Suprapubic skin (tissue), 4 donors: ENCODE data around the gene C1GALT1. TPM values are rescaled to one million over a fixed set of nuclear protein-coding genes. Genes with fewer than 3 reads are reported as not detected.
A peak's percentile ranks its signal among the peaks of the same experiment; 100 is the strongest.
"Not testable (repeated sequence)": the region's sequence is repeated elsewhere in the genome, so short reads cannot be mapped to it uniquely, and the experiment has no call there.

Experiments used
- DNase-seq, 2 donors: peaks; one replicate each; pipeline ENCODE4 v3.0.0-alpha.2; 2019; ENCODE audit warnings: low spot score in 2 of 2
- H3K27ac ChIP-seq: fragments of 200-600 bp; sonication (generic); one replicate; pipeline ENCODE4 v1.5.1; 2019
- H3K27me3 ChIP-seq: fragments of 200-600 bp; sonication (generic); one replicate; pipeline ENCODE4 v1.5.1; 2019
- H3K36me3 ChIP-seq: fragments of 200-600 bp; sonication (generic); one replicate; pipeline ENCODE4 v1.5.1; 2019
- H3K4me1 ChIP-seq: fragments of 200-600 bp; sonication (generic); one replicate; pipeline ENCODE4 v1.5.1; 2019
- H3K4me3 ChIP-seq: fragments of 200-600 bp; sonication (generic); one replicate; pipeline ENCODE4 v1.5.1; 2019; ENCODE audit warnings: mild to moderate bottlenecking
- H3K9me3 ChIP-seq: fragments of 200-600 bp; sonication (generic); one replicate; pipeline ENCODE4 v1.5.1; 2019
- CTCF ChIP-seq, 2 donors: fragments of 200-600 bp in 1 of 2; fragments of 450-650 bp in 1 of 2; sonication (generic) in 1 of 2; IDR thresholded peaks; one replicate each; pipeline ENCODE4 v1.5.1; 2016 to 2019; ENCODE audit warnings: antibody characterized with exemption in 2 of 2, mild to moderate bottlenecking in 1 of 2, moderate library complexity in 1 of 2
- EP300 ChIP-seq: sonication (generic); formaldehyde crosslinking; IDR thresholded peaks from one replicate; pipeline ENCODE4 v1.6.1; 2017; ENCODE audit warnings: antibody characterized with exemption
- POLR2A ChIP-seq, 2 donors: fragments of 450-650 bp; IDR thresholded peaks; one replicate each; pipeline ENCODE4 v1.6.1; 2017; ENCODE audit warnings: antibody characterized with exemption in 2 of 2, mild to moderate bottlenecking in 2 of 2, moderate library complexity in 2 of 2
- POLR2AphosphoS5 ChIP-seq, 3 donors: sonication (generic); formaldehyde crosslinking; IDR thresholded peaks; one replicate each; pipeline ENCODE4 v1.6.1; 2017; ENCODE audit warnings: antibody characterized with exemption in 3 of 3
- WGBS: methylation state at CpG from one replicate; pipeline ENCODE4 v1.1.5; 2018; 5-methylcytosine and 5-hydroxymethylcytosine counted together
- total RNA-seq, 4 donors: library from RNA; depleted of rRNA; stranded (reverse); fragments of >200 nt; gene quantifications; one replicate each; pipeline ENCODE4 v1.1.0, GENCODE V29; 2016

The C1GALT1 gene
- total RNA-seq, 4 donors from 2014 or later, result 13.3 to 65.0 (median 30.3) TPM

GRCh38 chr7:7191137-7191536 lies 8.8 kb downstream of the C1GALT1 start:
- Histone ChIP-seq H3K4me3 (no peak overlapping the region), H3K9me3 (no peaks in the 10 kb centered on the region), H3K4me1 (peaks cover 5% of the 10 kb centered on the region), H3K36me3 (no peaks in the 10 kb centered on the region), H3K27ac (no peak overlapping the region), H3K27me3 (no peaks in the 10 kb centered on the region)
- DNase-seq, result no peak
- 89% methylated on average over 1 of the region's 1 CpG for WGBS
- TF ChIP-seq POLR2A (IDR thresholded peaks at IDR 0.05) (no peak), CTCF (IDR thresholded peaks at IDR 0.05) (no peak), EP300 (no peak), POLR2AphosphoS5 (IDR thresholded peaks at IDR 0.05) (no peak)

- not testable (repeated sequence) for H3K36me3 ChIP-seq, H3K9me3 ChIP-seq, H3K27me3 ChIP-seq, DNase-seq, H3K4me1 ChIP-seq, H3K27ac ChIP-seq, H3K4me3 ChIP-seq
- WGBS, result 96% methylated on average over 4 of the region's 4 CpGs
Measured at GRCh38 chr7:7192798-7193788, 10.7 kb downstream of the C1GALT1 start.

GRCh38 chr7:7199592-7199991 lies 17.2 kb downstream of the C1GALT1 start:
- not testable (repeated sequence) for H3K4me1 ChIP-seq, DNase-seq, H3K27ac ChIP-seq, H3K27me3 ChIP-seq, H3K9me3 ChIP-seq, H3K36me3 ChIP-seq, H3K4me3 ChIP-seq
- WGBS, result 90% methylated on average over 3 of the region's 3 CpGs

- not testable (repeated sequence) for H3K36me3 ChIP-seq, H3K9me3 ChIP-seq, H3K4me3 ChIP-seq, DNase-seq, H3K27ac ChIP-seq, H3K4me1 ChIP-seq, H3K27me3 ChIP-seq
- 96% methylated on average over 3 of the region's 3 CpGs for WGBS
Measured at GRCh38 chr7:7200255-7200654, 17.9 kb downstream of the C1GALT1 start.

- H3K4me3 ChIP-seq, result no peak overlapping the region
- no peaks in the 10 kb centered on the region for H3K36me3 ChIP-seq
- TF ChIP-seq POLR2AphosphoS5 (IDR thresholded peaks at IDR 0.05), result no peak
- no peak for TF ChIP-seq CTCF (IDR thresholded peaks at IDR 0.05)
- no peak for TF ChIP-seq POLR2A (IDR thresholded peaks at IDR 0.05)
- TF ChIP-seq EP300, result no peak
- peaks cover 6% of the 10 kb centered on the region for H3K9me3 ChIP-seq
- DNase-seq, result no peak
- H3K27me3 ChIP-seq, result no peaks in the 10 kb centered on the region
- H3K27ac ChIP-seq, result peak overlapping the region; percentile 14
- H3K4me1 ChIP-seq, result peaks cover 6% of the 10 kb centered on the region
- 57% methylated on average over 12 of the region's 15 CpGs for WGBS
Measured at GRCh38 chr7:7201578-7202374, 19.4 kb downstream of the C1GALT1 start.

- TF ChIP-seq CTCF (IDR thresholded peaks at IDR 0.05) (no peak), POLR2AphosphoS5 (IDR thresholded peaks at IDR 0.05) (no peak), EP300 (no peak), POLR2A (IDR thresholded peaks at IDR 0.05) (no peak)
- Histone ChIP-seq H3K9me3 (peaks cover 6% of the 10 kb centered on the region), H3K36me3 (no peaks in the 10 kb centered on the region), H3K27ac (peak overlapping the region; percentile 14), H3K4me1 (peaks cover 6% of the 10 kb centered on the region), H3K27me3 (no peaks in the 10 kb centered on the region), H3K4me3 (no peak overlapping the region)
- DNase-seq, result no peak
- WGBS, result 74% methylated on average over 1 of the region's 1 CpG
Measured at GRCh38 chr7:7202375-7202720, 20.0 kb downstream of the C1GALT1 start.
